Measurements from ENCODE around the gene NFIA. TPM values are rescaled to one million over a fixed set of nuclear protein-coding genes. Genes with fewer than 3 reads are reported as not detected.
"Not testable (repeated sequence)": the region's sequence is repeated elsewhere in the genome, so short reads cannot be mapped to it uniquely, and the experiment has no call there.

NFIA gene
- total RNA-seq, 4 donors from 2014 or later: 32.0 to 160 (median 32.9) TPM

GRCh38 chr1:61276246-61276645 is 193.9 kb downstream of the NFIA start:
- no peaks in the 10 kb centered on the region for H3K27me3 ChIP-seq
- no peaks in the 10 kb centered on the region for H3K9me3 ChIP-seq
- H3K36me3 ChIP-seq: no peaks in the 10 kb centered on the region
- H3K4me3 ChIP-seq: no peak overlapping the region
- no peaks in the 10 kb centered on the region for H3K4me1 ChIP-seq
- DNase-seq: no peak
- TF ChIP-seq POLR2A (IDR thresholded peaks at IDR 0.05) (no peak), CTCF (IDR thresholded peaks at IDR 0.05) (no peak)
- no peak overlapping the region for H3K27ac ChIP-seq

- TF ChIP-seq POLR2A (IDR thresholded peaks at IDR 0.05) (no peak), CTCF (IDR thresholded peaks at IDR 0.05) (no peak)
- DNase-seq: no peak
- Histone ChIP-seq H3K27me3 (no peaks in the 10 kb centered on the region), H3K4me1 (no peaks in the 10 kb centered on the region), H3K4me3 (no peak overlapping the region), H3K9me3 (no peaks in the 10 kb centered on the region), H3K27ac (no peak overlapping the region), H3K36me3 (no peaks in the 10 kb centered on the region)
These were observed 194.8 kb downstream of the NFIA start for GRCh38 chr1:61277121-61277690.

- H3K4me3 ChIP-seq, H3K4me1 ChIP-seq, H3K36me3 ChIP-seq, DNase-seq, H3K27me3 ChIP-seq, H3K27ac ChIP-seq, H3K9me3 ChIP-seq: not testable (repeated sequence)
These were observed 196.1 kb downstream of the NFIA start for GRCh38 chr1:61278503-61278902.

GRCh38 chr1:61278966-61279365 is 196.6 kb downstream of the NFIA start:
- TF ChIP-seq CTCF (IDR thresholded peaks at IDR 0.05): no peak
- no peak for TF ChIP-seq POLR2A (IDR thresholded peaks at IDR 0.05)
- no peak for DNase-seq
- no peak overlapping the region for H3K4me3 ChIP-seq
- H3K4me1 ChIP-seq: no peaks in the 10 kb centered on the region
- no peaks in the 10 kb centered on the region for H3K27me3 ChIP-seq
- H3K36me3 ChIP-seq: no peaks in the 10 kb centered on the region
- no peaks in the 10 kb centered on the region for H3K9me3 ChIP-seq
- peak overlapping the region in 1 of 4 donors; percentile 15 for H3K27ac ChIP-seq

GRCh38 chr1:61279570-61279969 is 197.2 kb downstream of the NFIA start:
- Histone ChIP-seq H3K4me1 (no peaks in the 10 kb centered on the region), H3K27ac (peak overlapping the region in 1 of 4 donors; percentile 15), H3K4me3 (no peak overlapping the region), H3K9me3 (no peaks in the 10 kb centered on the region), H3K36me3 (no peaks in the 10 kb centered on the region), H3K27me3 (no peaks in the 10 kb centered on the region)
- TF ChIP-seq POLR2A (IDR thresholded peaks at IDR 0.05) (no peak), CTCF (IDR thresholded peaks at IDR 0.05) (no peak)
- DNase-seq: no peak

GRCh38 chr1:61280452-61280851 is 198.1 kb downstream of the NFIA start:
- Histone ChIP-seq H3K4me1 (no peaks in the 10 kb centered on the region), H3K4me3 (no peak overlapping the region), H3K36me3 (no peaks in the 10 kb centered on the region), H3K9me3 (no peaks in the 10 kb centered on the region), H3K27me3 (no peaks in the 10 kb centered on the region), H3K27ac (no peak overlapping the region)
- no peak for DNase-seq
- TF ChIP-seq POLR2A (IDR thresholded peaks at IDR 0.05) (no peak), CTCF (IDR thresholded peaks at IDR 0.05) (no peak)

All from Peyer's patch (tissue), 4 donors.